Adrenal gland (tissue), 5 donors: ENCODE measurements around the gene TMPO.

Experiments
- CTCF ChIP-seq, 6 experiments: fragments of 450-650 bp in 4 of 6; fragments of 200-600 bp in 2 of 6; sonication (generic) in 1 of 6; IDR thresholded peaks; 1 replicate in 5 of 6; 2 replicates in 1 of 6; pipeline versions ENCODE4 v1.5.1 to v1.8.0; 2016 to 2021; ENCODE audit warnings: antibody characterized with exemption in 6 of 6, mild to moderate bottlenecking in 2 of 6, moderate library complexity in 1 of 6
- POLR2A ChIP-seq, 2 donors: fragments of 450-650 bp; IDR thresholded peaks; one replicate each; pipeline ENCODE4 v1.6.1; 2017; ENCODE audit warnings: antibody characterized with exemption in 2 of 2, mild to moderate bottlenecking in 2 of 2, moderate library complexity in 1 of 2
- donor health status: DM: no; HTN: no; CAD: no.

GRCh38 chr12:98581101-98581500 lies 65.7 kb downstream of the TMPO start:
- no peak for TF ChIP-seq POLR2A (IDR thresholded peaks at IDR 0.05)
- TF ChIP-seq CTCF (IDR thresholded peaks at IDR 0.05), result no peak
